HG02970 (cell line): ENCODE data around the gene EMID1.

ENCODE experiments used
- ATAC-seq: cut with Tn5 transposase; IDR thresholded peaks from one replicate; pipeline ENCODE4 v1.9.1; 2021; ENCODE audit warnings: mild to moderate bottlenecking, moderate library complexity, moderate number of reproducible peaks; ENCODE audit not compliant: unreplicated experiment, low FRiP score

EMID1 gene

DNA sequence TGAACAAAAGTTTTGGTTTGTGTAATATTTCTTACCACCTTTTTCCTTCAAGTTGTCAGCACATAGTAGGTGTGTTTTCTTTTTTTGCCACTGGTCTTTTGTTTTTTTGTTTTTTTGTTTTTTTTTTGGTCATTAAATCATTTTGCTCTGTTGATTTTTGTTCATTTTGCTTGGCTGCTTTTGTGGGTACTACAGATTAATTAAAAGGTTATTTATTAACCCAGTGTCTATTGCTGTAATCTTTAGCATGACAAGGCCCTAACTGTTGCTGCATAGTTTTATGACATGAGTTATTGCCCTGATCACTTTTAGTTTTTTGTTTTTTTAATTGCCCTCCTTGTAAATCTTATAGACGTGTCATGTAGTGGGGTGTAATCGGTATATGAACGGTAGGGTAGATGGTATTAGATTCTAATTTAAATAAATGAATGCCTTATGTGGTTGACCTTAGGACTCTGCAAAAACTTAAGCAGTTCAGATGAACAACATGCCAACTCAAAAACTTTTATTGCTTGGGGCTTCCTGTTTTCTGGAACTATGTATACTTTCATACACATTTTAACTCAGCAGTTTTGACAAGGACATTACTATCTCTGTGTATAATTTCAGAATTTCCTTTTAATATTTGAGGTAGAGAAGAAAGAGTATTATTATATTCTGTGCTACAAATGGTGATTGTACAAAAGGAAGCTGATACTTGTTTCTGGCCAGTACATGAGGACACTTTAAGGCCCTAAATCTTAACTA, 70.3 kb downstream of the EMID1 start:
- ATAC-seq = no peak

DNA sequence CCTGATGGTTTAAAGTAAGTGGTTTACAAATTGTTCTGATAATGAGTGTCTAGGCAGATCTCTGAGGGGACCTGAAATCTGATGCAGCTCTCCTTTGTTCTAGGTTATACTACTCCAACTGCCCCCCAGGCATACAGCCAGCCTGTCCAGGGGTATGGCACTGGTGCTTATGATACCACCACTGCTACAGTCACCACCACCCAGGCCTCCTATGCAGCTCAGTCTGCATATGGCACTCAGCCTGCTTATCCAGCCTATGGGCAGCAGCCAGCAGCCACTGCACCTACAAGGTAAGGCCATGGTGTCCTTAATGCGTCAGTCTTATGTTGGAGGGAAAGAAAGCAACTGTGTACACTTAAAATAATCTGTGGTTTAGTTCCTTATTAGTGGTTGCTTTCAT, 72.2 kb downstream of the EMID1 start:
- ATAC-seq = no peak

DNA sequence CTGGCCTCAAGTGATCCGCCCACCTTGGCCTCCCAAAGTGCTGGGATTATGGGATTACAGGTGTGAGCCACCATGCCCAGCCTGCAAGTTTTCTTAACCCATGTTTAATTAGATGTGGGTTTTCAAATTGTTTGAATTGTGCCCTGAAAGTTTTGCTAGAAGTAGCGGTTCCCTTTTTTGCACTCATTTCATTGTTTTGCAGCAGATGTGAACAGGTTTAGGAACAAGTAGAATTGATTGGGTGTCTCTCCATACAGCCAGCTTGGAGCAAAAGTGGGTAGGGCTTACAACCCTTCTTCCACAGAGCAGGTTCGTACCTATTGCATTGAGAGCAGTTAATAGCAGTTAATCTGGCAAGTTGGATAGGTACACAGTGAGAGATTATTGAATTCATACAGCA, 78.5 kb downstream of the EMID1 start:
- no peak for ATAC-seq

DNA sequence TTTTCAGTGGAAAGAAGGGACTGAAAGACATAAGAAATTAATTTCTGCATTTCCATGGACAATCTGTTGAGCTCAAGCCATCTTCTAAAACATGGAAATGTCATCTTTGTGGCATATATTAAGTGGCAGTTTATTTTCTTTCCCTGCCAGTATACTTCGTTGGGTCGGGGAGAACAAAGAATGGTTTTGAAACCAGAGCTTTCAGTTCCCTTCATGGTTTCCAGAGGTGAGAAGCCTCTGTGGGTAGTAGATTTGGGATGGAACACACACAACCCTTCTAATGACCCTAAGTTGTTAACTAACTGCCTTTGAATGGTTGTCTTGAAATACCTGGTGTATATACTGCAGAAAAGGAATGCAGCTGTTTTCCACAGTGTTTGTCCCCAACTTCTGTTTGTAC, 83.1 kb downstream of the EMID1 start:
- ATAC-seq = no peak

DNA sequence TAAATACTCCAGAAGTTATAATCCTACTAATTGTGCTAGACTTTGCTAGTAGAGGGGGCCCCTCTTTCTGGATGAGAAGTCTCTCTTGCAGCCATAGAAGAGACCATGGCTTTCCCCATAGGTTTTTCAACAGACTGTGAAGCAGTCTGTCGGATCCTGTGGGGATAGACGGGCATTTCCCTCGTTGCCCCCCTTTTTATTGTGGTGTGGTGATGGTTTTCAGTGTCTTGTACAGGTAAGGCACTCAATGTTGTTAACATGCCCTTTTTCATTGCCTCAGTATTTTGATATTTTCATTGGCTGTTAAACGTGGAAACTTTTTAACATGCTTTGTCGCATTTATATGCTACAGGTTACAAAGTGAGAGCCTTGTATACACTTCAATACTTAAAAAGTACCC, 84.4 kb downstream of the EMID1 start:
- ATAC-seq = no peak

DNA sequence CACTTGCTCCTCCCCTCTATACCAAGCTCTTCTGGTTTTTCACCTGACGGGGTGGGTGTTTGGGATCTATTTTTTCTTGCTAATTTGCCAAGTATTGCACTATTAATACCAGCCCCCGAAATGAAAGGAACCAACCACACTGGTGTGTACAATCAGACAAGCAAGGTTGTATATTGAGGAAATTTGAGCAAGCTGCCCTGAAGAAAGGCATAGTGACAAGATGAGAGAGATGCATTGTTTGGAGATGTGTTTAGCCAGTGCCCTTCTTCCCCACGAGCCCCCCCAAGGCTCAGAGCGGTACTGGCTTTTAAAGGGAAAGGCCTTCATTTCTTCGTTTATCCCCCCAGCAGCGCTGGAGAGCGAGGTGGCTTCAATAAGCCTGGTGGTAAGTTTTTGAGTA, 85.5 kb downstream of the EMID1 start:
- no peak for ATAC-seq

DNA sequence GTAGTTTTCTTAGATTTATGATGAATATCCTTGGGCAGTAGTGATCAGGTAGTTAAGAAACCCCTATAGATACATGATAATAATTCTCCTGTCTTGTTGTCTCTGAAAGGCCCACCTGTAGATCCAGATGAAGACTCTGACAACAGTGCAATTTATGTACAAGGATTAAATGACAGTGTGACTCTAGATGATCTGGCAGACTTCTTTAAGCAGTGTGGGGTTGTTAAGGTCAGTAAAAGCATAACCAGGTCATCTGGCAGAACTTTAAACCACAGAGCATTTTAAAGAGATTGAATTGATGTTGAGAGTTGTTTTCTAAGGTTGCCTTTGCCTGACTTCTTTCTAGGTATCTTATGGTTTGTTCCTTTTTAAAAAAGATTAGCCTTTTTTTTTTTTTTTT, 86.7 kb downstream of the EMID1 start:
- ATAC-seq = no peak

DNA sequence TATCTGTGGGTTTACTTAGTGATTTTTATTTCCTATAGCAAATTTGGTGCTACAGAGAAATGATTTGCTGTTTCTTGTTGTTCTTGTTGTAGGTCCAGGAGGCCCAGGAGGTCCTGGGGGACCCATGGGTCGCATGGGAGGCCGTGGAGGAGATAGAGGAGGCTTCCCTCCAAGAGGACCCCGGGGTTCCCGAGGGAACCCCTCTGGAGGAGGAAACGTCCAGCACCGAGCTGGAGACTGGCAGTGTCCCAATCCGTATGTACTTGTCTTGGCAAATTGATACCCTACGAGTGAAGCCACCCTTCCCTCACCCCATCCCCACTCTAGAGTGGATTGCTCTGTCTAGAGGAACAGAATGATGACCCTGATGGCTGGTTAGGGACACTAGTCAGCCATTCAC, 92.9 kb downstream of the EMID1 start:
- ATAC-seq = no peak

DNA sequence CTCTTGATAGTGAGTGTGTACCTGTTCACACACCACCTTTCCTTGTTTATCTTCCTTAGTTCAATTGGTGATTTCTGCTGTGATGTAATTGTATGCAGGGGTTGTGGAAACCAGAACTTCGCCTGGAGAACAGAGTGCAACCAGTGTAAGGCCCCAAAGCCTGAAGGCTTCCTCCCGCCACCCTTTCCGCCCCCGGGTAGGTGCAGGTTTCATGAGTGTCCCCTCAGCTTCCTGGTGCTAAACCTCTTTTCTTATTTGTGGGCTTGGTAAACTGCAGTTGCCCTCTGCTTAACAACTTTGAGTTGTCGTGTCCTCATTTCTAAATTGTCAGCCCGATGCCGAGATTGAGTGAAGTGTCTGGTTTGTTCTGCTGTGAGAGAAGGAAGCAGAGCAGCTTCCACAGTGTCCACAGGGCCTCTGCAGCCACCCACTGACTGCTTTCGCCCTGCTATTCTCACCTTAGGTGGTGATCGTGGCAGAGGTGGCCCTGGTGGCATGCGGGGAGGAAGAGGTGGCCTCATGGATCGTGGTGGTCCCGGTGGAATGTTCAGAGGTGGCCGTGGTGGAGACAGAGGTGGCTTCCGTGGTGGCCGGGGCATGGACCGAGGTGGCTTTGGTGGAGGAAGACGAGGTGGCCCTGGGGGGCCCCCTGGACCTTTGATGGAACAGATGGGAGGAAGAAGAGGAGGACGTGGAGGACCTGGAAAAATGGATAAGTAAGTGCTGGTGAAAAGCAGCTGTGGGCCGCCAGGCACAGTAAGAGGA, 93.6 kb downstream of the EMID1 start:
- ATAC-seq = no peak

DNA sequence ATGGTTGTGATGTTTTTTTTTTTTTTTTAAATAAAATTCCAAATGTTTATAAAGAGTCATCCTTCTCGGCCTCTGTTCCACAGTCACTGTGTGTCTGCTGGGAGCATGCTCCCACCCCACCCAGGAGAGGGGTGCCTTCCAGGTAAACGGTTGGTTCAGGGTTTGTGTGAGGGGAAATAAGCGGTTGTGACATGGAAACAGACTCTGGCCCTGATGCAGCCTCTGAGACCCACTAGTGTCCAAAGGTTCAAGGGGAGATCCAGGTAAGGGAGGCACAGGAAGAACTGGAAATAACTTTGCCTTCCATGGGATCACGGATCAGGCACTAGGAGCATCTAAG, 94.7 kb downstream of the EMID1 start:
- ATAC-seq = no peak

DNA sequence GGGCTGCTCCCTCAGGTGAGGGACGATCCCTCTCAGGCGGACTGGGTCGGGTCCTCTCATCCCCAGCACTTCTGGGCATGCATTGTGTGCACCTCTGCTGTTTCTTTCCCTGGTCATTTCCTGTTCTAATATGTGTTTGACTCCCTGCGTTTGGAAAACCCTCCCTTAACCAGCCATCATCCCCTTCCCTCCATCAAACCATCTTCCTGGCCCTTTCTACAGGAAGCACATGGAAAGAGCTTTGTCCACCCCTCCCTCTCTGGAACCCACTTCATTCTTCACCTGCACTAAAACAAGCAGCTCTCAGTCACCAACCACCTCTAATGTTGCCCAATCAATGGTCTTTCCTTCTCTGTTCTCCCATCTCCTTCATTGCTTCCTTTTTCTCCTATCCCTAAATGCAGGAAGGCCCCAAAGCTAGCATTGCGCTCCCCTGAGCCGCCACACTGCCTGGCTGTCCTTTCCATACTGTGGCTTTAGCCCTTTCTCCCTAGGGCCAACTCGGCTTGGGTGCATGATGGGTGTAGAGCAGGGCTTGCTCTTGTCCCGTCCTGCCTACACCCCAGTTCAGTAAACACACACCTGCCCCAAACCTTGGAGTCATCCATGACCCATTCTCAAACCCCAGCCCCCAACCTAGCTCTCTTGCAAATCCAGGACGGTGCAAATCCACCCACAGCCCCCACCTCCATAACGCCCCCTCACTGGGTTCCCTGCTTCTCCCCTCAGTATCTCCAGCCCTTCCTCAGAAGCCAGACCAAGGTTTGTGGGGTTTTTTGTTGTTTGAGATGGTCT, 95.3 kb downstream of the EMID1 start:
- ATAC-seq = no peak

DNA sequence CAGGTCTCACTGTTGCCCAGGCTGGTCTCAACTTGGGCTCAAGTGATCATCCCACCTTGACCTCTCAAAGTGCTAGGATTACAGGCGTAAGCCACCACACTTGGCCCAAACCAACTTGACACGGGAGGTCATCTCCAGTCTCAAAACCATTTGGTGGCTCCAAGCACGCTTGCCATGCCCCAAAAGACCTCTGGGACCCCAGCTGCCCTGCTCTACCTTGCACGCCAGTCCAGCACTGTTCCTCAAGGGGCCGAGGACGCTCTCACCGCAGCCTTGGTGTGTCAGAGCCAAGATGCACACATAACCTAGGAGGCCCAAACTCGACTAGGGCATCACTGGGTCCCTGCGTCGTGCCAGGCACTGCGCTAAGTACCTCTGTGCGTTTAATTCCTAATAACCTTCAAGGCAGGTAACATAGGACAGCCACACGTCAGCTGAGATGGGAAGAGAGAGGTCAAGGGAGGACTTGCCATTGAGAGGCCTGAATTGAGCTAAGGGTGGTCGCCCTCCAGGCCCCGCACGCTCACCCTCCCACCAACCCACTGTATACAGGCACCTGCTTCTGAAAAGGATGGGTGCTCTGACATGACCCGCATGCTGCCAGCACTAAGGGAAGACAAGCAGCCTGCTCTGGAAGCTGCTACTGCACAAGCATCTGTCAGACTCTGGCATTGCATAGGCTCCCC, 96.2 kb downstream of the EMID1 start:
- no peak for ATAC-seq

DNA sequence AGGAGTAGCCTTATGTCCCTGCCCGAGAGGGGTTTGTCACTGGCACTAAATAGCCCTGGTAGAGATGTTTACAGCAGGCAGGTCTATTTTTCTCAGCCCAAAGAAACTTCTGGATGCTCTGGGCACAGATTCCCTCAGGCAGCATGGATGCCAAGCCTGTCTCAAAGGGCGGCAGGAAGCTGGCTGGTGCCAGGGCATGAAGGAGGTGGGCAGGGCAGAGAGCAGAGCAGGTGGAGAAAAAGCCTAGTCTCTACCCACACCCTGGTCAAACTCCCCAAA, 96.6 kb downstream of the EMID1 start:
- ATAC-seq = no peak

DNA sequence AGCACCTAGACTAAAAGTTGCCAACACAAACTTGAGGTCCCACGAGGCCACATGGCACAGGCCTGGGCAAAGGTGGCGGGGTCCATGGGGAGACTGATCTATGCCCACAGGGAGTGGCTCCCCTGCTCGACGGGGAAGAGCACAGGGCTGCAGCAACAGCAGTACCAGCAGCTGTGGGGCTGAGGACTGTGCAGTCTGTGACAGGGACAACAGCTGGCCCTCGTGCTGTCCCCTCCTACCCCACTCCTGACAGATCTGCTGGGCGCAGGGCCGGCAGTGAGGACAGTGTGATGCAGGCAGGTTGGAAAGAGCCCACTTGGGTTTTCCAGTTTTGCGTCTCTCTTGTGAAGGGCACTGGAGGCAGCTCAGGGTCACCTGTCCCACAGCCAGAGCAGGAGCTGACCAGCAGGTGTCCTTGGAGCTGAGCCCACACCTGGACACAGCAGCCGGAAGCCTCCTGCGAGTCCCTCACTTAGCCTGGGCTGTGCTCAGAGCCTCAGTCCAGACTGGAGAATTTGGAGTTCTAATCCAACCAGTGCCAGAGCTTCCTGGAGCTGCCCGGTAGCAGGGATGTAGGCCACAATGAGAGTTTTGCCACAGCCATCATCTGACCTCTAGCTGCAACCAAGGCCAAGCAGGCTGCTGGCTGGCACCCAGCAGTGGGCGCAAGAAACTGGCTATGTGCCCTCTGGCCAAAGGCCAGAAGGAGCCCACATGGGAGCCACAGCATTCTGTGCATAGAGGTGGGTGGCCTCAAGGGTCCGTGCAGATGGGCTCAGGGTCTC, 97.2 kb downstream of the EMID1 start:
- no peak for ATAC-seq

DNA sequence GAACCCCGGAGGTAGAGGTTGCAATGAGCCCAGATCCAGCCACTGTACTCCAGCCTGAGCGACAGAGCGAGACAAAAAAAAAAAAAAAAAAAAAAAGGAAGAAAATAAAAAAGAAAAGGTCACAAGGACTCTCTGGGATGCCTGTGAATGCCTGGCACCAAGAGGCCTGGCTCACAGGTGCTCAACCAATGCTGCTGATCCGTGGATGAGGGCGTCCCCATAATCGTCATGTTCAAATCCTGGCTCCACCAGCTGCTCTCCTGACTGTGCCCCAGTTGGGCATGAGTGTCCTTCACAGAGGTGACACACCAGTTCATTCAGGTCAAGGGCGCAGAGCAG, 100.1 kb downstream of the EMID1 start:
- ATAC-seq = no peak

DNA sequence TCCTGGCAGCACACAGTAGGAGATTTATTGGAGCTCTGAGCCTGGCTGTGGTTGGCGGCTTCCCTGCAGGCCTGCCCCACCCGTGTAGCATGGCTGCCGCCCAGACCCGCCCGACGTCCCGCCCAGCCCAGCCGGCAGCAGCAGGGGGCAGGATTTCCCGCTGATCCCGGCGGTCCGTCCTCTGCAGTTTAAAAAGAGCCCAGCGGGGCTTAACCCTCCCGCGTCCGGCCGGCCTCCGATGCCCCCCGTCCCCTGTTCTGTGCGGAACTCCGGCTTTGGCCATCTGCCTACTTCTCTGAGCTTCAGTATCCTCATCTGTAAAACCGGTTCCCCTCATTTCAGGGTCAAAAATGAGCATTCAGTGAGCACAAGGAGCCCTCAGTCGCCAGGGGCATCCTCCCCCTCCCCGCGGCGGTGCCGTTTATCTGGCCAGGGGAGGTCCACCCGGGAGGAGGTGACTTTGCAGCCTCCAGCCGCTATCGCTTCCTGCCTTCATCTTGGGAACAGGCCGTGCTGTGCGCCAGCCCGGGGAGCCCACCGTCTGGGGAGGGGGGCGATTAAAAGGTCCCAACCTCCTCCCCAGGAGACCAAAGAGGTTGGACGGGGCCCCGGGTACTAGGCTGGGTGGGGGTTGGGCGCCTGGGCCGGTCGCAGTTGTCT, 100.6 kb downstream of the EMID1 start, which contains the start of gene GAS2L1:
GAS2L1 (plus strand) TSS at position 476 of the 660 bp plus-strand sequence. CDS start 1,456 bp downstream, outside the sequence.
- no peak for ATAC-seq

DNA sequence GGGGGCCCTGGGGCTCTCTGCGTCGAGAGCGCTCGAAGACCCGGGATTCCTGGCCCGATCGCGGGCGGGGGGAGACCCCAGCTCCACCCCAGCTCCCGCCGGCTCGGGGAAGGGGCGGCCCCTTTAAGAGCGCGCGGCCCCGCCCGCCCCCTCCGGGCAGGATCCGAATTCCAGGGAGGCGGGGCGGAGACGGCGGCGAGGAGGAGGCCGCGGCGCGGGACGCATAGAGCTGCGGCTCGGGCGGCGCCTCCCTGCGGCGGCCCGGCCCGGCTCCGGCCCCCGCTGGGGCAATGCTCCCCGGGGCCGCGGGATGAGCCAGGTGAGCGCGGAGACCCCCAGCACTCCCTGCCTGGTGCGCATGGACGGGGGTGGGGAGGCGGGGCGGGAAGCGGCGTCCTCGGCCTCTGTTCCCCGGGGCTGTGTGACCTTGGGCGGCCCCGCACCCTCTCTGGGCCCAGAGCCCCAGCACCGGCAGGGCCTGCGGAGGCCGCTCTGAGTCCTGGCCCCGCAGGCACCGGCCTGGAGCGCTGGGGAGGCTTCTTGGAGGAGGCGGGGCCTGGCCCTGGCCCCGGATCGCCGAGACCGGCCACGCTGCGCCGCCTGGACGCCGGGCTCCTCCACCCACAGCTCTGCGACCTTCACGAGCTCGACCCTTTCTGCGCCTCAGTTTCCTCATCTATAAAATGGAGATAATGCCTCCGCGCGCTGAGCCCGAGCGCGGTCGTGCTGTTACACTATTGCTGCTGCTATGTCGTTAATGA, 101.3 kb downstream of the EMID1 start:
- no peak for ATAC-seq

DNA sequence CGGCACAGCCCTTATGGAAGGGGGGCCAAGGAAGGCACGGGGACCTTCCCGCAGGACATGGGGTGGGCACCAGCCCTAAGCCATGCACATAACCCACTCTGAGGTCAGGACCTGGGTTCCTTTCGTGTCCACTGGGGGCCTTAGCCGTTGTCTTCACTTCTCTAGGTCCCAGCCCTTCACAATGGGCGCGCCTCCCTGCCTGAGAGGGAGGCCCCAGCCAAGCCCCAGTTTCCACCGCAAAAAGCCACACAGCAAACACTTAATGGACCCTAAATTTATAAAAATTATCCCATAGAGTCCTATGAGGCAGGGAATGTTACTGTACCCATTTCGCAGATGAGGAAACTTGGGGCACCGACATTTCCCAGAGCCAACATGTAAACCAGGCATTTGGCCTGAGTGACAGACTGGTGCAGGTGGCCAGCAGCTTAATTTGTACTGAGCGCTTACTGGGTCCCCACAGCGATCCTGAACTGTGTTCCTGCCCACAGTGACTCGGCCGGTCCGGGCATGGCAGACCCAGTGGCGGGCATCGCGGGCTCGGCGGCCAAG, 102.0 kb downstream of the EMID1 start:
- ATAC-seq = no peak
